ENCODE results near the gene MAP3K5.

MAP3K5 gene

DNA sequence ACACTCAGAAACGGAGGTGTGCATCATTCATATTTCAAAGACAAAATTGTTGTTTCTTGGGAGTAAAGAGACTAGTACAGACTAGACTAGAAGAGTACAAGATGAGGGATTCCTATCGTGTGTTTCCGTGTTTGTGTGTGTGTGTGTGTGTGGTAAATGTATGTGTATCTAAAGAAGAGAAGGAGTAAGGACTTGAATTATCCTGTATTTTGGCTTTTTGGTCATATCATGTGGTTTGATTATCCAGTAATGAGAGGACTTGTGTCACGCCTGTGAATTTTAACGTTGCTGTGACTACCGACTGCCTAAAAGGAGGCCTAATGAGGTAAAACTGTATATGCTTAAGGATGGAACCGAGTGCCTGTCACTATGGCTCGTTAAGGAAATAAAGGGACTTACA, 197.6 kb downstream of the MAP3K5 start:
- TF ChIP-seq POLR2AphosphoS5 (IDR thresholded peaks at IDR 0.05; ENCODE audit: low read depth, low read length) (no peak), TAF1 (IDR thresholded peaks at IDR 0.05; ENCODE audit: borderline replicate concordance, insufficient read depth, low read length) (no peak), FOXP2 (optimal IDR thresholded peaks at IDR 0.05; ENCODE audit: borderline replicate concordance, extremely low read depth, extremely low read length, insufficient read depth) (no peak), SIN3A (IDR thresholded peaks at IDR 0.05; ENCODE audit: borderline replicate concordance, insufficient read depth, low read length) (no peak)
- TF ChIP-seq, protein P1, sequence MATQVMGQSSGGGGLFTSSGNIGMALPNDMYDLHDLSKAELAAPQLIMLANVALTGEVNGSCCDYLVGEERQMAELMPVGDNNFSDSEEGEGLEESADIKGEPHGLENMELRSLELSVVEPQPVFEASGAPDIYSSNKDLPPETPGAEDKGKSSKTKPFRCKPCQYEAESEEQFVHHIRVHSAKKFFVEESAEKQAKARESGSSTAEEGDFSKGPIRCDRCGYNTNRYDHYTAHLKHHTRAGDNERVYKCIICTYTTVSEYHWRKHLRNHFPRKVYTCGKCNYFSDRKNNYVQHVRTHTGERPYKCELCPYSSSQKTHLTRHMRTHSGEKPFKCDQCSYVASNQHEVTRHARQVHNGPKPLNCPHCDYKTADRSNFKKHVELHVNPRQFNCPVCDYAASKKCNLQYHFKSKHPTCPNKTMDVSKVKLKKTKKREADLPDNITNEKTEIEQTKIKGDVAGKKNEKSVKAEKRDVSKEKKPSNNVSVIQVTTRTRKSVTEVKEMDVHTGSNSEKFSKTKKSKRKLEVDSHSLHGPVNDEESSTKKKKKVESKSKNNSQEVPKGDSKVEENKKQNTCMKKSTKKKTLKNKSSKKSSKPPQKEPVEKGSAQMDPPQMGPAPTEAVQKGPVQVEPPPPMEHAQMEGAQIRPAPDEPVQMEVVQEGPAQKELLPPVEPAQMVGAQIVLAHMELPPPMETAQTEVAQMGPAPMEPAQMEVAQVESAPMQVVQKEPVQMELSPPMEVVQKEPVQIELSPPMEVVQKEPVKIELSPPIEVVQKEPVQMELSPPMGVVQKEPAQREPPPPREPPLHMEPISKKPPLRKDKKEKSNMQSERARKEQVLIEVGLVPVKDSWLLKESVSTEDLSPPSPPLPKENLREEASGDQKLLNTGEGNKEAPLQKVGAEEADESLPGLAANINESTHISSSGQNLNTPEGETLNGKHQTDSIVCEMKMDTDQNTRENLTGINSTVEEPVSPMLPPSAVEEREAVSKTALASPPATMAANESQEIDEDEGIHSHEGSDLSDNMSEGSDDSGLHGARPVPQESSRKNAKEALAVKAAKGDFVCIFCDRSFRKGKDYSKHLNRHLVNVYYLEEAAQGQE (IDR thresholded peaks at IDR 0.05; ENCODE audit: insufficient read depth in 1 of 2, low read depth in 2 of 2, low read length in 2 of 2): no peak

DNA sequence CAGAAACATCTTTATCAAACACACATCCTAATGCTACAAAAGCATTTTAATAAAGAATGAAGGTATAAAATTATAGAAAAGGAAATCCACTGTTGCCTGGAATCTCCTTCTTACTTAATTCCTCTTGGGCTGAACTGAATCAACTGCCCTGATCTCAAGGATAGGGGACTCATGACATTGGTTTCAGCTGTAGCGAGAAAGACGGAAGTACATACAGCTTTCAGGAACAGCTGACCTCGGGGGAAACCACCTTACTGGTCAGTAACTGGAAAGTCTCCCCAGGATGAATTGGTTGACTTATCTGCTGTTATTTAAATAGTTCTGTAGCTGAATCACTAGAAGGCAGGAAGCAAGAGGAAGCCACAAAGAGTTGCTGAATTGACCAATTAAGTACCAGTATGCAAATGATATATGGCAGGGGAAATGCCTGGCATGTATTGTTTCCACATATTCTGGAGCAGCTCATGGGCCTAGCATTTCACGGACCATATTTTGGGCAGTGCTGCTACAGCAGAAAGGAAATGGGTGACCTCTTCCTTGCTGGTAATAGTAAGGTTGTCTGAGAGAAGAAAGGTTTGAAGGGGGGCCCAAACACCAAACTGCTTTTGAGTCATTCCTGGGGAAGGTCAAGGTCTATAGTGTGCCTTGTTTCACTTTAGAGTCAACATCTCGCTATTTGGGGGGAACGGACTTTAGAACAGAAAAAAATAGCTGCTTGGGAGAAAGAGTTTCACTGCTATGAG, 198.4 kb downstream of the MAP3K5 start:
- TF ChIP-seq SIN3A (IDR thresholded peaks at IDR 0.05; ENCODE audit: borderline replicate concordance, insufficient read depth, low read length) (no peak), TAF1 (IDR thresholded peaks at IDR 0.05; ENCODE audit: borderline replicate concordance, insufficient read depth, low read length) (no peak), FOXP2 (optimal IDR thresholded peaks at IDR 0.05; ENCODE audit: borderline replicate concordance, extremely low read depth, extremely low read length, insufficient read depth) (no peak), POLR2AphosphoS5 (IDR thresholded peaks at IDR 0.05; ENCODE audit: low read depth, low read length) (no peak)
- TF ChIP-seq, protein P1 (IDR thresholded peaks at IDR 0.05; ENCODE audit: insufficient read depth in 1 of 2, low read depth in 2 of 2, low read length in 2 of 2): no peak

GRCh38 chr6:136592930-136593673, 199.2 kb downstream of the MAP3K5 start:
- TF ChIP-seq FOXP2 (optimal IDR thresholded peaks at IDR 0.05; ENCODE audit: borderline replicate concordance, extremely low read depth, extremely low read length, insufficient read depth) (no peak), TAF1 (IDR thresholded peaks at IDR 0.05; ENCODE audit: borderline replicate concordance, insufficient read depth, low read length) (no peak), SIN3A (IDR thresholded peaks at IDR 0.05; ENCODE audit: borderline replicate concordance, insufficient read depth, low read length) (no peak), POLR2AphosphoS5 (IDR thresholded peaks at IDR 0.05; ENCODE audit: low read depth, low read length) (no peak)
- TF ChIP-seq, protein P1 (IDR thresholded peaks at IDR 0.05; ENCODE audit: insufficient read depth in 1 of 2, low read depth in 2 of 2, low read length in 2 of 2): no peak

GRCh38 chr6:136591617-136592016, 200.7 kb downstream of the MAP3K5 start:
- TF ChIP-seq FOXP2 (optimal IDR thresholded peaks at IDR 0.05; ENCODE audit: borderline replicate concordance, extremely low read depth, extremely low read length, insufficient read depth) (no peak), POLR2AphosphoS5 (IDR thresholded peaks at IDR 0.05; ENCODE audit: low read depth, low read length) (no peak), SIN3A (IDR thresholded peaks at IDR 0.05; ENCODE audit: borderline replicate concordance, insufficient read depth, low read length) (no peak), TAF1 (IDR thresholded peaks at IDR 0.05; ENCODE audit: borderline replicate concordance, insufficient read depth, low read length) (no peak)
- TF ChIP-seq, protein P1 (IDR thresholded peaks at IDR 0.05; ENCODE audit: insufficient read depth in 1 of 2, low read depth in 2 of 2, low read length in 2 of 2): no peak
